ENCODE measurements around the gene GALNT7.
A peak's percentile ranks its signal among the peaks of the same experiment; 100 is the strongest.
"Not testable (repeated sequence)": the region's sequence is repeated elsewhere in the genome, so short reads cannot be mapped to it uniquely, and the experiment has no call there.

GALNT7 gene

DNA sequence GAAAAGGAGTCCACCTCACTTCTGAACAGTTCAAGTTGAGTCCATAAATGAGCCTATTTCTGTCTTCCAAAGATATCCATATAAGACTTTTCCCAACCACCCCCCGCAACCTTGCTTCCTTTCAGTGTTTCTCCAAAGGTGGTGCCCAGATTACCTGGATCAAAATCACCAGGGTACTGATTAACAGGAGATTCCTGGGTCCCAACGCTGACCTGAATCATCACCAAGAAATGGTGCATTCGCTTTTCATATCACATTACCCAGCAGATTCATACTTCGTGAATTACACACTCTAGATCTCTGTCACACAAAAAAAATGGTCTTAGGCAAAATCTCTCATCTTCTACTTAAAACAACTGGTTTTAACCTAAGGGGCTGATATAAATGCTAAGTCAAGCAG lies 2.1 kb upstream of the GALNT7 start:
- no peak for DNase-seq (ENCODE audit: low spot score)

DNA sequence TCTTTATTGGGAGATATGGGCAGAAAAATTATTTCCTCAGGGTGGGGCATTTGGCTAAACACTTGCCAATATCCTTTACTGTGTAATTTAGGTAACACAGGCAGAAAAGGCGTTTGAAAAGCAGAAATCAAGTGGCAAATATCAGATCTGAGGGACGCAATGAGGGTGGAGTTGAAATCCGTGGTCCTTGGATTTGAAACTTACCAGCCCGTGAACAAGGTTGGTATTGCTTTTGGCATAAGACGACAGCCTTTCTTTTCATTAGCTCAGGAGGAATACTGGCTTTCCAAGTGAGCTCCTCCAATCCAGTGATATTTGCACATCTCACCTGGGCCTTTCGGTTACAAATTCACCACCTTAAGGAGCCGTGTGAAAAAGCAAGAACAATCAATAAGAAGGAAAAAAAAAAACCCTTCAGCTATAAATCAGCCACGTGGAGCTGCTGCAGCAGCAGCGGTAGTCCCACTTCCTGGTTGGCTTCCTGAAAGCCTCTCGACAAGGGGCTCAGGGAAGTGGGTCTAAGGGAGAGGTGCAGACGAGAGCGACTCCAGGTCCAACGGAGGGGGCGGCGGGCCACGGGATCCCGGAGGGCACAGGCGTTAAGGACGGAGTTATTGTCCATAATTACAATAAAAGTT lies 734 bp upstream of the GALNT7 start:
- peak; percentile 38 for DNase-seq (ENCODE audit: low spot score)

DNA sequence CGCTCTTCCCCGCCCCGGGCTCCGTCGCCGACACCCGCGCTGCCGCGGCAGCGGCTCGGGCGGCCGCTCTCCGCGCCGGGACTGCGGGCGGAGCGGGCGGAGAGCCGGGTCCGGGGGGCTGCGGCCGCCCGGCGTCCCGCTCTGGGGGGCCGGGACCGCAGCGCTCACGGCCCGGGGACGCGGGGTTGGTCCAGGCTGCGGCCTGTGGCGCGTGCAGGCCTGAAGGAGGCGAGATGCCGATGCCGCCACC lies 492 bp downstream of the GALNT7 start:
- no peak for DNase-seq (ENCODE audit: low spot score)

DNA sequence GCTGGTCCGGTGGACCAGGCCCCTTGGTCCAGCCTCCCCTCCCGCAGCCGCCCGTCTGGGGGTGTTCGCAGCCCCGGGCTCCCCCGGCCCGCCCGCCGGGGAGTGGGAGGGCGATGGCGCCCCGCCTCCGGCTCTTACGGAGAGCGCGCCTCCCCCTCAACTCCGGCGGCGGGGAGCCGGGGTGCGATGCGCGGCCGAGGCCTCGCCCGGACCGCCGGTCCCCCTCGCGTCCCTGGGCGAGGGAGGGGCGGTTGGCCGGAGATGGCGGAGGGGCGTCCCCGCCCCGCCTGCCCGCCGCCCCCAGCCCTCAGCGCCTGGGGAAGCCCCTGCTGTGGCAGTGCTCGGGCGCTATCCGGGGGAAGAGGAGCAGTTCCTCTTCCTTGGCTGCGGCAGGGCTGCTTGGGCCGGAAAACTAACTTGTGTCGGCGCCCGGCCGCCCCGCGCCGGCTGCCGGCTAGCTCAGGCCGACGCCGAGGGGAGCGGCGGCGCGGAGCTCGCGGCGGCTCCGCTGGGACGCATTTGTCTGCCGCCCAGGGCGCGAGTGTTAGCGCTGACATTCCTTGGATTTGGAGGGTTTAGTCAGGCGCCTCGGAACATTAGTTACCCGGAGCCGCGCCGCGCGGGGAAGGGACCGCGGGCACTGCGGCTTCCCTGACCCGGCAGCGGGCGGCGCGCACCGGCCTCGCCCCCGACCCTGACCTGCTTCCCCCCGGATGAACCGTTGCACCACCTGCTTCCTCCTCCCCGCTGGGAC lies 994 bp downstream of the GALNT7 start:
- peak; percentile 70 for DNase-seq (ENCODE audit: low spot score)

DNA sequence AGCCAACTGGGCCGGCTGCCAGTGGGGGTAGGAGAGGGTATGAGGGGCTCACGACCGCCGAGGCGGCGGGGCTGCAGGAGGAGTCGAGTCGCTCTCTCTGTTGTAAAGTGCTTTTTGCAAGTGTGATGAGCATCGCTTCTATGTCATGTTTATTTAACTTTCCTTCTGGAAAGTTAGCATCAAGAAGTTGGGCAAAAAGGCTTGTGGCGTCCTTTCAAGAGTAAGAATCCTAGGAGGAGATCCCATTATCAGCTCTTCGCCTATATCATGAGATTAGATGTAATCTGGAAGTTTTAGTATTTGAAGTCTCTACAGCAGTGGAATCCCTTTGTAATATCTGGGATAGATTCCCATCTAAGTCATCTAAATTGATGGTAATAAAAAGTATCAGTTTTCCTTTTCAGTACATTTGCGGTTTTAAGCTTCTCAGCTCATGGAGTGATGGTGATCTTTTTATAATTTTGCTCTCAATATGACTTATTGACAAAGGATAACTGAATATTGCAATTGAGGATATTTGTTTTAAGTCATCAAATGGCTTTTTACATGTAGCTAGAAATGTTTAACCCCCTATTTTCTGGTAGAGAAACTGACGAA lies 1.7 kb downstream of the GALNT7 start:
- no peak for DNase-seq (ENCODE audit: low spot score)

DNA sequence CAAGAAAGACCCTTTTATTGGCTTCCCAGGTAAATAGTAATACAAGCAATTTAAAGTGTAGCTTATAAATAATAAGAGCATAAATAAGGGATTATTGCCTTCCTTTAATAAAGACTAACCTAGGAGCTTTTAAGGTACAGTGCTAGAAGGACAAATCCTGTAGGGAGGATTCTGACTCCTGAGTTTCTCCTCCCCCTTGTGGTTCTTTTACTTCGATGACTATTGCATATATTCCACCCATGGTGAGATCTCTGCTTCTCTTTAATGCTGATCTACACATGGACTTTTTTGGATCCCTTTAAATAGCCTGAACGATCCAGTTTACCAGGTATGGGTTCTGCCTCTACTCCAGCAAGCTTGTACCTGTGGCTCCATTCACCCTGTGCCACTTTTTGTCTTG lies 2.5 kb downstream of the GALNT7 start:
- DNase-seq (ENCODE audit: low spot score), result peak; percentile 61

DNA sequence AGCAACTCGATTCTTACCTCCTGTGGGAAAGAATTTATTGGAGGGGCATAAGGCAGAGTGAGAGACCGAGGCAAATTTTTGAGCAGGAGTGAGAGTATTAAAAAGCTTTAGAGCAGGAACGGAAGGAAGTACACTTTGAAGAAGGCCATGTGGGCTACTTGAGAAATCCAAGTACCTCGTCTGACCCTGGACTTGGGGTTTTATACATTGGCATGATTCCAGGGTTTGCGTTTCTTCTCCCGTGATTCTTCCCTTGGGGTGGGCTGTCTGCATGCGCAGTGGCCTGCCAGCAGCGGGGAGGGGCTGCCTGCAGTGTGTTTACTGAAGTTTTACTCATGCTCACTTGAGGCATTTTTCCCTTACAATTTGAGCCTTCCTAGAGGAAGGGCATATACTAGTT lies 3.4 kb downstream of the GALNT7 start:
- DNase-seq (ENCODE audit: low spot score), result no peak

DNA sequence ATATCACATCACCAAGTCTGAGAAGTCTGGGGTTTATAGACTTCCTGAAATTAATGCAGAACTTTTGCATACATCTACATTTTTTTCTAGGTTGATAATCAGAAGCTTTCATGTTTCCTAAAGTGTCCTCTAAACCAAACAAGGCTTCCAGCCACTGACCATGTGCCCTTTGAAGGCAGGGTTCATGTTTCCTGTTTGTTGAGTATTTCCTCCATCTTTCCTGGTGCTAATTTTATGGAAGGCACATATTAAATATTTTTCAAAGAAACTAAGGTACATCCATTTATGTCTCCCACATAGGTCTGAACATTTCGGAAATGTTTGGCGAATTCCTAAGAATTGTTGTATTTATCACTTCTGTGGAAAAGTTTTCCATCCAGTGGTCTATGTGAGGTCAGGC lies 5.6 kb downstream of the GALNT7 start:
- no peak for DNase-seq (ENCODE audit: low spot score)

DNA sequence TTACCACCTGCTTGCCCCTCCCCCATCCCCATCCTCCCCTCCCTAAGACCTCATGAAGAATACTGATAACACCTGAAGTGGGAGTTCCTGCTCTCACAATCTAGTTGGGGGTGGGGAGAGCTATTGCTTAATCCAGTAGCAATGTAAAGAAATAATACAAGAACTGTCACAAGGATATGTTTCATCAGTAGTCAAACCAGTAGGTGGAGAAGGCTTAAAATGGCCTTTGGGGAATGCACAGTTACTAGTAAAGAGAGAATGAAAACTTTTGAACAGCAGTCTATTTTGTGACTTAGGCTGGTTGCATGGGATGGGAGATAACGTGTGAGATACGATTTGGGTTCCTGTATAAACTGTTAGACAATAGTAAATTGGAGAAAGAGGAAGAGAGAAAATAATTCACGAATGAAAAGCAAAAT lies 6.0 kb downstream of the GALNT7 start:
- no peak for DNase-seq (ENCODE audit: low spot score)

DNA sequence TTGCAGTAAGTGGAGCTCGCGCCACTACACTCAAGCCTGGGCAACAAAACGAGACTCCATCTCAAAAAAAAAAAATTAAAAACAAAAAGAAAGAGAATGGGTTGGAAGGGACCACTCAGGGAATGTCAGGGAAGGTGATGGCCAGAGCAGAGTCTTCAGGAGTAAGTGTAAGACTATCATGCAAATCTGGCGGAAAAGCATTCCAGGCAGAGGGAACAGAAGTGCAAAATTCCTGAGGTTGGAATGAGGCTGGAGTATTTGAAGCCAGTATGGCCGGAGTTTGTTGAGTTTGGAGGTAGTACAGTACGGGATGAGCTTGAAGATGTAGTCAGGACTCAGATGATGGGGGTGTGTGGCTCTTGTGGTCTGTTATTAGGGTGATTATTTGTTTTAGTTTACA lies 7.4 kb downstream of the GALNT7 start:
- DNase-seq (ENCODE audit: low spot score), result no peak

DNA sequence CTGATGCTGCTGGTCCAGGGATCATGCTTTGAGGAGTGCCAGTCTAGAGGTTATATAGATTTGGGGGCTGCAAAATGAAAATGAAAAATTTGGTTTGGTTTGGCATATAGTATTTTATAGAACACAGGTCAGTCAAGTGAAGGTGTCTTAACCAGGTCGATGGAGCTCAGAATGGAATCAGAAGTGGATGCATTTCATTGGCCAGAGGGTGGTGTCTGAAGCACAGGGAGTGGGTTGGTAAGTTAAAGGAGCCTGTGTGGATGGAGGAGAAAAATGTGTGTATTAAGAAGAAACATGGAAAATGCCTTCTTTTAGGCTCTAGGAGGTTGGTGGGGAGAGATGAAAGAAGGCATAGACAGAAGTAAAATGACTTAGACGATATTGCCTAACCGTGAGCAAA lies 8.6 kb downstream of the GALNT7 start:
- DNase-seq (ENCODE audit: low spot score), result no peak

DNA sequence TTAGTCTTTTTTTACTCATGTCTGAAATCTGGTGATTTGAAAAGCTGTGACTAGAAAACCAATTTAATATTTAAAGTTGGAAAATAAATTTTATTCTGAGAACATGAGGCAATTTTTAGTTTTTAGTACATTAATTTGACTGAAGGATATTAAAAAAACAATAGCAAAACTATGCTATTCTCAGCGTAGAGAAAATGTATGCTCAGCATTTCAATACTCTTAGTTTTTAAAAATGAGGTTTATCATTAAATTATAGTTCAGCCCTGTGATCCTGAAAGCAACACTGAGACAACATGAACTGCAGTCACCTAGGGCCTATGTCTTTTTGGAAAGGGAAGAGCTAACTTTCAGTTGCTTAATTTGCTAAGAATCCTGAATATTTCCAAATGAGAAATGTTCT lies 9.5 kb downstream of the GALNT7 start:
- DNase-seq (ENCODE audit: low spot score), result no peak

DNA sequence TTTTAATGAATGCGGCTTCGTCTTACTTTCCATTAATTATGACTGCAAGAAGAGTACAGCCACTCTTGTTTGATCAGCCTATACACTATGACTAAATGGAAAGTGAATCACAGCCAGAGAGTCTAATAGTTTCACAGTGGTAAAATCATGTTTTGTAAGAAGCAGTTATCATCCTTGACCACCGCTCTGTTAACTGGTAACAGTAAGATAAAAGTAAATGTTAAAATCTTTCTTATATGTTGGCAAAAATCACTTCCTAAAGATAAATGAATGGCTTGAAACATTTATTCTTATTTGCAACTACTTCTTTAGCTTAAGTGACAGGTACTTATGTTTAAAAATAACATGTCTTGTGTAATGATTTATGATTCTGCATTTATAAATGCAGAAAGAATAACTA lies 13.2 kb downstream of the GALNT7 start:
- DNase-seq (ENCODE audit: low spot score), result peak; percentile 40

DNA sequence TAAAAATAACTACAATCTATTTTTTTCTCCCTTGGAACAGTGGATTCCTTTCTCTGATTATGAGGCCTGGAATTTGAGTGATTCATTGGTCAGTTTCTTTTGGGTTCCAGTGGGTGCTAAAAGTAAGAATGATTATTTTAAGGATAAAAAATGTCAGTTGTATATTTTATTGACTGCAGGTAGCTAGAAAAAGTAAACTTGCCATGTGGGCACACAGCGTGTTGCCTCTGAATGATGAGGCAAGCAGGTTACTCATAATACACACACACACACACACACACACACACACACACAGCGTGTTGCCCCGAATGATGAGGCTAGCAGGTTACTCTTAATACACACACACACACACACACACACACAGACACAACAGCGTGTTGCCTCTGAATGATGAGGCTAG lies 13.8 kb downstream of the GALNT7 start:
- peak; percentile 70 for DNase-seq (ENCODE audit: low spot score)

DNA sequence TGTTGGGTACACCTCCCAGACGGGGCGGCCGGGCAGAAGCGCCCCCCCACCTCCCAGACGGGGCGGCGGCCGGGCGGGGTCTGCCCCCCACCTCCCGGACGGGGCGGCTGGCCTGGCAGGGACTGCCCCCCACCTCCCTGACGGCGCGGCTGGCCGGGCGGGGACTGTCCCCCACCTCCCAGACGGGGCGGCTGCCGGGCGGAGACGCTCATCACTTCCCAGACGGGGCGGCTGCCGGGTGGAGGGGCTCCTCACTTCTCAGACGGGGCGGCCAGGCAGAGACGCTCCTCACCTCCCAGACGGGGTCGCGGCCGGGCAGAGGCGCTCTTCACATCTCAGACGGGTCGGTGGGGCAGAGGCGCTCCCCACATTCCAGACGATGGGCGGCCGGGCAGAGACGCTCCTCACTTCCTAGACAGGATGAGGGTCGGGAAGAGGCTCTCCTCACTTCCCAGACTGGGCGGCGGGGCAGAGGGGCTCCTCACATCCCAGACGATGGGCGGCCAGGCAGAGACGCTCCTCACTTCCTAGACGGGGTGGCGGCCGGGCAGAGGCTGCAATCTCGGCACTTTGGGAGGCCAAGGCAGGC lies 15.1 kb downstream of the GALNT7 start:
- not testable (repeated sequence) for DNase-seq (ENCODE audit: low spot score)

DNA sequence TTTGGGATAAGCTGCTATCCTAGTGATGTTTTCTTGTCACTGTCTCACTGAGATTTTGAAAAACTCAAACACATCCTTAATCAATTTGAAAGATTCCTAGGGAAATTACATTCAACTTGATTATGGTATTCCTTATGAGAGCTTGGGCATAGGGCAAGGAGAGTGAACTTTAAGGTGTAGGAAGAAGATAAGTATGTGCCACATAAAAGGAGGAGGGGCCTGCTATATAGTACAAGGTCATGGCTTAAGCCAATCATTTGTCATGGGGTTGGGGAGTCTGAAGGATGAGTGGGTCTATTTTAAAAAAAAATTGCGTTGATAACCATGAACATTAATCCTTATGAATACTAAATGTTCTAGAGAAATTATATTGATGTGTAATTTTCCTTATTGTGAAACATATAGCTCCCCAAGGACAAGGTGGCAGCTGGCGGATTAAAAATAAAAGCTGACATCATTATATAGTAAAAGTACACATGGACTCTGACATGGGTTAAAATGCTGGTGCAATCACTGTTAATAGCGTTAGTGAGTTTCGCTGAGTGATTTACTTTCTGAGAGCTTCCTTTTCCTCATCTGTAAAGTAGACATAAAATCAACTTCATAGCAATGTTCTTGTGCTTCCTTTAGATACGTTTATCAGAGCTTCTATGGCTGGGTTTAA lies 17.4 kb downstream of the GALNT7 start:
- DNase-seq (ENCODE audit: low spot score), result no peak

DNA sequence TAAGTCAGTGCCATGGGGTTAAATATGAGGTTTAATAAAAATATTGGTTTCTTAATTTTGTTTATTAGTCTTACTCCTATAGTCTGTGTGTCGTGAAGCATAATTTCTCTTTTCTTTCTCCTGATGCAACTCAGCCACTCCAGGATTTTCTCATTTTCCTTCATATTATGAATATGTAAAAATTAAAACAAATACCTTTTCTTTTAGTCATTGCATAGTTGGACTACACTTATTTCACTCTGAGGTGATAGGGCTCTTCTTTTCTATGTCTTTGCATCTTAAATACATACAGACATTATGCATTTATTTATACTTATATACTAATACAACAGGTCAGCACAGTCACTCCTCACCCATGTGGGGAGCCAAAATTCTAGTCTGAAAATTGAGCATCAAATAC lies 19.1 kb downstream of the GALNT7 start:
- no peak for DNase-seq (ENCODE audit: low spot score)

DNA sequence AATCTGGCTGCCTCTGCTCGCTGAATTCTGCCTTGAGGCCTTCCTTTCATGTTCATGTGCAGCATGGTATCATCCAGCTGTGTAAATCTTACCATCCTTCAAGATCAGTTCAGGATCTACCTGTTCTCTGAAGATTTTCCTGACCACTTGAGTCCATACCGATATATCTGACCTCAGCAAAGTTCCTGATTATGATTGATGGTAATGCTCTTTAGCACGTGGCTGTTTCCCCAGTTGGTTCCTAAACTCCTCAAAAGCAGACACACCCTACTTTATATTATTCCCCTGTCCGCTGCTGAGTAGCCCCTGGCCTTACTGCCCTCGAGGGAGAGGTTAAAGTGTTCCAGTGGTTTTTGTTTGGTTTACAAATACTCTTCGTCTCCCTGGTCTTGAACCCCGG lies 20.0 kb downstream of the GALNT7 start:
- no peak for DNase-seq (ENCODE audit: low spot score)

DNA sequence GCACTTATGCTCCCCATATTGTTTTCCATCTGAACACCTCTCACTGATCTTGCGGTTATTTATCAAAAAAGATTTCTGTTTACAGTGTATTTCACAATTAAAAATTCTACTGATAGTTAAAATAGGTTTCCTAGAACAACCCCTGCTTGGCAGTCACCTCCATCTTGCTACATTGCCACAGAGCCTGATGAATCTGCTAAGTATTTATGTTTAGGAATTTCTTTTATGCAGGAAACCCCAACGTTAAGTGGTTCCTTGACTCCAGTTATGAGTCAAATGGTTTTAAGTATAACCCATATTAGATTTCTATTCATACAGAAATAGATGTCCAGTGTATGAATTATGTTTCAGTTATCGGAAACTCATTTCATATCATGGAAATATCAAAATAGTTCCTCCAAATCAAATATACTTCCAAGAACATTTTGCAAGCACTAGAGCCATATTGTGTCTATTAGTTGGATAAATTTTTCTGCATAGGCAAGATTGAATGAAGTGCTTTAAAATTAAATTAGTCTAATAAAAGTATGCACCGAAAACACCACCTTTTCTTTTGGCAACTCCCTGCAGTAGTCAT lies 20.6 kb downstream of the GALNT7 start:
- no peak for DNase-seq (ENCODE audit: low spot score)

DNA sequence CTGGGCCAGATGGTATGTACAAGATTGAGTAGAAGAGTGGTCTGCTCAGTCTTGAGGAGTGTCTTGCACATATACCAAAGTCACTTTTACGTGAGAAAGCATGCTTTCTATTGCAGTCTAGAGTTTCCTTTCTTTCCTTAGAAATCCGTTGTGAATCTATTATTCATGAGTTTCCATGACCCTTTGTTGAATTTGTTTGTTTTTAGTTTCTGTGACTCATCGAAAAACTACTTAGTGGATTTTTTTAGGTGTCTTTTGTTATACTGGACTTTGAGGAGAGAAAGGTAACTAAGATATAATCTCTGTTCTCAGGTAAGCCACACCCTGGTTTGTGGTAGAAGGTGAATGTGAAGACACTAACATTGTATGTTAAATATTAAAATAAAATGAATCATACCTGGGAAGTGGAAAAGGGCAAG lies 23.0 kb downstream of the GALNT7 start:
- DNase-seq (ENCODE audit: low spot score), result no peak

DNA sequence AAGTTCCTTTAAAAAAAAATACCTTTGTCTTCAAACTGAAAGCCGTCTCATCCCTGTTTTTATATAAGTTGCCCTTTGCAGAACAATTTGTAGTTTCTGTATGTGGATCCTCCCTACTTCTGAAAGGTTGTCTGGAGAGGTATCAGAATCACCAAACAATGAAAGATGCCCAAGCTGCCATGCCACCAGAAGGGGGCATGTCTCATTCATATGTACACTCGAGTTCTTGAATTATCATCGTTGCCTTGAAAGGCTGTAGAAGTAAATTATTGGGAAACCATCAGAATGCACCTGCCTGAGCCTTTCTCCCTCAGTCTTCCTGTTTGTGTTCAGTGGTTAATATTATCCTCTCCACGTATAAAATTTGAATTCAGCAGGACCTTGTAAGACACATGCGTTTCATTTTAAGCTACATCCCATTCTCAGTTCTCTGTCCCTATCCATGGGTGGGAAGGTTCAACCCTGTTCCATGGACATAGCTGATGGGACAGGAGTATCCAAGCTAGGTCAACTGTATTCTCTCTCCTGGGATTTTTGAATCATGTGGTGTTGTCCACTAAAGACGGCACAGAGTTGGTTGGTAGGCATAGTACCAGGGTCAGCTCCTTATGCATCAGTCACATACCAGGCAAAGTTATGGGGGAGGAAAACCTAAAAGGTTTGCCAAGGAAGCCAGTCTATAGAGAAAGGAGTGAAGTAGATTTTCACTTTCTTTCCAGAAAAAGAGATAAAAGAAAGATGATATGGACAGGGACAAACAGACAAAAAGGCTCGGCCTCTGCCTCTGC lies 24.0 kb downstream of the GALNT7 start:
- DNase-seq (ENCODE audit: low spot score), result no peak

DNA sequence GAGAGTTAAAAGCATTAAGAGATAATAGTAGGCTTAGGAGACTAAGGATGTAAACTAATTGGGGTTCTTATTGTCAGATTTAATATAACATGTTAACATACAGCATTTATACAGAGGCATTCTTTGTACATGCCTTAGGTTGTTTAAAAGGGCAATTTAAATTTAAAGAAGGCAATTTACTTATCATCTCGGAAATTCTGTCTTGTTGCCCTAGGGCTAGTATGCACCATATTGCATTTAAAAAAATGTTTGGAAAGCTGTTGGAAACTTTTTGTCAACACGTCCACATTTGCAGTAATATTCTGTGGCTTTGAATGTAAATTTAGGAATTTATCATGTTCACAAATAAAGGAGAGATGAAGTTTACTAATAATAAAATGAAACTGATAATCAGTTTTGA lies 25.5 kb downstream of the GALNT7 start:
- DNase-seq (ENCODE audit: low spot score), result no peak
